Liver (tissue), 9 donors: ENCODE results near the gene TPBGL. TPM values are rescaled to one million over a fixed set of nuclear protein-coding genes. Genes with fewer than 3 reads are reported as not detected.
A peak's percentile ranks its signal among the peaks of the same experiment; 100 is the strongest.

Experiments
- DNase-seq: peaks from one replicate; pipeline ENCODE4 v3.0.0-alpha.2; 2017; ENCODE audit warnings: low spot score
- H3K27ac ChIP-seq, 2 donors: one replicate each; pipeline ENCODE4 v1.7.0; 2013; ENCODE audit warnings: inconsistent platforms in 2 of 2, low read length in 2 of 2, control low read depth in 1 of 2, low read depth in 1 of 2, mild to moderate bottlenecking in 1 of 2
- H3K27me3 ChIP-seq, 4 donors: one replicate each; pipeline versions ENCODE4 v1.6.1 to v1.7.0; 2013; ENCODE audit warnings: low read length in 3 of 4, inconsistent platforms in 1 of 4, mild to moderate bottlenecking in 1 of 4, moderate library complexity in 1 of 4; ENCODE audit not compliant: control insufficient read depth in 4 of 4, insufficient read depth in 4 of 4
- H3K36me3 ChIP-seq, 4 donors: one replicate each; pipeline versions ENCODE4 v1.6.1 to v1.7.0; 2013; ENCODE audit warnings: low read length in 3 of 4, mild to moderate bottlenecking in 3 of 4, low read depth in 1 of 4, moderate library complexity in 1 of 4; ENCODE audit not compliant: control insufficient read depth in 4 of 4, insufficient read depth in 3 of 4
- H3K4me1 ChIP-seq, 4 donors: one replicate each; pipeline versions ENCODE4 v1.6.1 to v1.7.0; 2013; ENCODE audit warnings: low read length in 3 of 4, mild to moderate bottlenecking in 3 of 4, moderate library complexity in 1 of 4; ENCODE audit not compliant: control insufficient read depth in 4 of 4, insufficient read depth in 4 of 4
- H3K4me3 ChIP-seq, 3 donors: one replicate each; pipeline versions ENCODE4 v1.6.1 to v1.7.0; 2013; ENCODE audit warnings: low read length in 3 of 3, control low read depth in 1 of 3, low read depth in 1 of 3, mild to moderate bottlenecking in 1 of 3
- H3K9ac ChIP-seq, 2 donors: one replicate each; pipeline ENCODE4 v1.7.0; 2013; ENCODE audit warnings: low read length in 2 of 2, mild to moderate bottlenecking in 2 of 2, moderate library complexity in 2 of 2, control low read depth in 1 of 2, low read depth in 1 of 2
- H3K9me3 ChIP-seq, 4 donors: one replicate each; pipeline versions ENCODE4 v1.6.1 to v1.7.0; 2013; ENCODE audit warnings: low read length in 3 of 4; ENCODE audit not compliant: control insufficient read depth in 4 of 4
- EGR1 ChIP-seq, 2 donors: IDR thresholded peaks; 2 replicates each; pipeline ENCODE4 v1.6.1; 2016 to 2018; ENCODE audit warnings: antibody characterized with exemption in 2 of 2, low read depth in 2 of 2
- FOXA1 ChIP-seq: IDR thresholded peaks from 2 replicates; pipeline ENCODE4 v1.6.1; 2016; ENCODE audit warnings: antibody characterized with exemption
- FOXA2 ChIP-seq: IDR thresholded peaks from 2 replicates; pipeline ENCODE4 v1.6.1; 2016; ENCODE audit warnings: antibody characterized with exemption
- GABPA ChIP-seq, 2 donors: IDR thresholded peaks in 1 of 2; conservative IDR thresholded peaks in 1 of 2; 2 replicates each; pipeline ENCODE4 v1.6.1; 2016; ENCODE audit warnings: antibody characterized with exemption in 2 of 2, mild to moderate bottlenecking in 1 of 2, moderate library complexity in 1 of 2
- HNF4A ChIP-seq, 2 donors: conservative IDR thresholded peaks; 2 replicates each; pipeline ENCODE4 v1.6.1; 2016; ENCODE audit warnings: antibody characterized with exemption in 2 of 2, mild to moderate bottlenecking in 2 of 2
- HNF4G ChIP-seq: IDR thresholded peaks from 2 replicates; pipeline ENCODE4 v1.6.1; 2016; ENCODE audit warnings: antibody characterized with exemption
- JUND ChIP-seq, 2 donors: IDR thresholded peaks; 2 replicates each; pipeline ENCODE4 v1.6.1; 2016; ENCODE audit warnings: antibody characterized with exemption in 2 of 2
- NR2F2 ChIP-seq: IDR thresholded peaks from 2 replicates; pipeline ENCODE4 v1.6.1; 2016; ENCODE audit warnings: antibody characterized with exemption
- RAD21 ChIP-seq, 2 donors: IDR thresholded peaks; 2 replicates each; pipeline ENCODE4 v1.6.1; 2016; ENCODE audit warnings: antibody characterized with exemption in 2 of 2, mild to moderate bottlenecking in 2 of 2
- RXRA ChIP-seq, 2 donors: IDR thresholded peaks; 2 replicates each; pipeline ENCODE4 v1.6.1; 2017 to 2018; ENCODE audit warnings: antibody characterized with exemption in 2 of 2, mild to moderate bottlenecking in 1 of 2
- SP1 ChIP-seq: IDR thresholded peaks from 2 replicates; pipeline ENCODE4 v1.6.1; 2018; ENCODE audit warnings: antibody characterized with exemption, mild to moderate bottlenecking
- TAF1 ChIP-seq: conservative IDR thresholded peaks from 2 replicates; pipeline ENCODE4 v1.6.1; 2016; ENCODE audit warnings: antibody characterized with exemption, mild to moderate bottlenecking
- YY1 ChIP-seq: IDR thresholded peaks from 2 replicates; pipeline ENCODE4 v1.6.1; 2016; ENCODE audit warnings: antibody characterized with exemption, mild to moderate bottlenecking
- WGBS: extraction: QIAGEN DNeasy Blood & Tissue Kit; methylation state at CpG from one replicate; pipeline ENCODE4 v1.1.7; 2013; 5-methylcytosine and 5-hydroxymethylcytosine counted together
- polyA plus RNA-seq, 2 donors: library from polyadenylated mRNA; stranded (reverse) in 1 of 2; unstranded in 1 of 2; fragments of 200-250 nt in 1 of 2; fragments of >200 nt in 1 of 2; fragmentation: Nextera tagmentation in 1 of 2; extraction: Ambion mirVana in 1 of 2; gene quantifications; one replicate each; pipeline versions ENCODE4 v1.2.1 to v1.2.3, GENCODE V29; 2013 to 2015
- total RNA-seq, 2 donors: library from RNA; depleted of rRNA; stranded (reverse); fragments of >200 nt; gene quantifications; one replicate each; pipeline ENCODE4 v1.2.3, GENCODE V29; 2014
- TF ChIP-seq, protein P1 (sequence below): IDR thresholded peaks from 2 replicates; pipeline ENCODE4 v1.6.1; 2016; ENCODE audit warnings: antibody characterized with exemption
- TF ChIP-seq, protein P2 (sequence below): IDR thresholded peaks from 2 replicates; pipeline ENCODE4 v1.6.1; 2016; ENCODE audit warnings: antibody characterized with exemption, mild to moderate bottlenecking
- TF ChIP-seq, protein P3 (sequence below): IDR thresholded peaks from 2 replicates; pipeline ENCODE4 v1.6.1; 2016; ENCODE audit warnings: antibody characterized with exemption
- TF ChIP-seq, protein P4 (sequence below): fragments of 150-350 bp; IDR thresholded peaks from 2 replicates; pipeline ENCODE4 v1.5.1; 2017; ENCODE audit warnings: improper control_type of control experiment, low read depth, low read length; ENCODE audit not compliant: missing input control
- donor health status: healthy.
- donor health status: healthy.
- donor health status: healthy.
- donor health status: healthy.
- donor health status: healthy.

The TPBGL gene
- total and polyA plus RNA-seq, 4 donors: 0.05 TPM; not detected in 3

DNA sequence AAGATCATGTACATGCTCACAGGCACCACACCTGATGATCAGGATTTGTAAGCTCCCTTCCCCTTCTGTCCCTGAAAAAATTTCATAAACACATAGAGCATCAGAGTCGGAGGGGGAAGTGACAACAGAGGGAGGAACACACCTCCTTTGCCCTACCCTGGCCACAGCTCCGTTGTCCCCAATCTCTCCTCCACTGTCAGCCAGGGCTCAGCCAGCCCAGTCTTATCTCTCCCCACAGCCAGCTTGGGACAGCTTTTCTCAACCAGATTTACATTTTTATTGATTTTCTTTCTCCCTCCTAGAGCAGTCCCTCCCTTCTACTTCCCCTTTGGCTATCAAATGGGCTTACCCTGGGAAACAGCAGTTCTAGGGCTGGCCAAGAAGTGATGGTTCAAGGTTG lies 32.1 kb upstream of the TPBGL start:
- TF ChIP-seq RXRA (IDR thresholded peaks at IDR 0.05): no peak
- TF ChIP-seq FOXA2: no peak
- no peak for TF ChIP-seq YY1
- no peak for TF ChIP-seq HNF4A (conservative IDR thresholded peaks at IDR 0.05)
- no peak for TF ChIP-seq GABPA (IDR thresholded peaks at IDR 0.05 in 1 of 2, conservative IDR thresholded peaks at IDR 0.05 in 1 of 2)
- TF ChIP-seq NR2F2: no peak
- no peak for TF ChIP-seq TAF1
- TF ChIP-seq, protein P1, sequence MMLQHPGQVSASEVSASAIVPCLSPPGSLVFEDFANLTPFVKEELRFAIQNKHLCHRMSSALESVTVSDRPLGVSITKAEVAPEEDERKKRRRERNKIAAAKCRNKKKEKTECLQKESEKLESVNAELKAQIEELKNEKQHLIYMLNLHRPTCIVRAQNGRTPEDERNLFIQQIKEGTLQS: no peak
- TF ChIP-seq FOXA1: no peak
- TF ChIP-seq RAD21 (IDR thresholded peaks at IDR 0.05): no peak
- Histone ChIP-seq H3K9ac (no peak overlapping the region), H3K4me1 (peaks cover 7 to 23% (median 20%) of the 10 kb centered on the region in 4 donors), H3K9me3 (no peaks in the 10 kb centered on the region), H3K27me3 (no peaks in the 10 kb centered on the region), H3K27ac (no peak overlapping the region), H3K36me3 (no peaks in the 10 kb centered on the region), H3K4me3 (no peak overlapping the region)
- 20% methylated on average over 2 of the region's 2 CpGs for WGBS
- DNase-seq: no peak

DNA sequence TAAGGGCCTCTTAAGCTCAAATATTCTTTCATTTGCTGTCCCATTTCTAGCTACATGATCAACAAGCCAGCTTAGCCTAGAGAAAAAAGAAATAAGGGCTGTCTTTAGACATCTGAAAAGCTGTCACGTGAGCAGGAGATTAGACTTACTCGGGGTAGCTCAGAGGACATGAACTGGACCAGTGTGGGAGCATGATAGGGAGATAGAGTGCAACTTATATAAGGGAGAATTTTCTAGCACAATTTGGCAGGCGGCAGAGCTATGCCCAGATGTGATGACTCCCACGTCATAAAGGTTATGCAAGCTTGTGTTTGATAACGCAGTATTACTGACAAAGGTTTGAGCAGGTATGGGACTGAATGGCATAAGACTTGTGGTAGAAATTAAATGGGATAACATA lies 28.2 kb upstream of the TPBGL start:
- Histone ChIP-seq H3K4me3 (no peak overlapping the region), H3K36me3 (no peaks in the 10 kb centered on the region), H3K9me3 (no peaks in the 10 kb centered on the region), H3K27ac (no peak overlapping the region), H3K4me1 (no peaks in the 10 kb centered on the region), H3K9ac (no peak overlapping the region), H3K27me3 (no peaks in the 10 kb centered on the region)
- WGBS: 69% methylated on average over 5 of the region's 5 CpGs
- TF ChIP-seq GABPA (IDR thresholded peaks at IDR 0.05 in 1 of 2, conservative IDR thresholded peaks at IDR 0.05 in 1 of 2): no peak
- TF ChIP-seq EGR1 (IDR thresholded peaks at IDR 0.05; ENCODE audit: low read depth in 2 of 2): no peak
- TF ChIP-seq HNF4G: no peak
- TF ChIP-seq, protein P2, sequence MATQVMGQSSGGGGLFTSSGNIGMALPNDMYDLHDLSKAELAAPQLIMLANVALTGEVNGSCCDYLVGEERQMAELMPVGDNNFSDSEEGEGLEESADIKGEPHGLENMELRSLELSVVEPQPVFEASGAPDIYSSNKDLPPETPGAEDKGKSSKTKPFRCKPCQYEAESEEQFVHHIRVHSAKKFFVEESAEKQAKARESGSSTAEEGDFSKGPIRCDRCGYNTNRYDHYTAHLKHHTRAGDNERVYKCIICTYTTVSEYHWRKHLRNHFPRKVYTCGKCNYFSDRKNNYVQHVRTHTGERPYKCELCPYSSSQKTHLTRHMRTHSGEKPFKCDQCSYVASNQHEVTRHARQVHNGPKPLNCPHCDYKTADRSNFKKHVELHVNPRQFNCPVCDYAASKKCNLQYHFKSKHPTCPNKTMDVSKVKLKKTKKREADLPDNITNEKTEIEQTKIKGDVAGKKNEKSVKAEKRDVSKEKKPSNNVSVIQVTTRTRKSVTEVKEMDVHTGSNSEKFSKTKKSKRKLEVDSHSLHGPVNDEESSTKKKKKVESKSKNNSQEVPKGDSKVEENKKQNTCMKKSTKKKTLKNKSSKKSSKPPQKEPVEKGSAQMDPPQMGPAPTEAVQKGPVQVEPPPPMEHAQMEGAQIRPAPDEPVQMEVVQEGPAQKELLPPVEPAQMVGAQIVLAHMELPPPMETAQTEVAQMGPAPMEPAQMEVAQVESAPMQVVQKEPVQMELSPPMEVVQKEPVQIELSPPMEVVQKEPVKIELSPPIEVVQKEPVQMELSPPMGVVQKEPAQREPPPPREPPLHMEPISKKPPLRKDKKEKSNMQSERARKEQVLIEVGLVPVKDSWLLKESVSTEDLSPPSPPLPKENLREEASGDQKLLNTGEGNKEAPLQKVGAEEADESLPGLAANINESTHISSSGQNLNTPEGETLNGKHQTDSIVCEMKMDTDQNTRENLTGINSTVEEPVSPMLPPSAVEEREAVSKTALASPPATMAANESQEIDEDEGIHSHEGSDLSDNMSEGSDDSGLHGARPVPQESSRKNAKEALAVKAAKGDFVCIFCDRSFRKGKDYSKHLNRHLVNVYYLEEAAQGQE: no peak
- TF ChIP-seq YY1: no peak
- TF ChIP-seq FOXA2: no peak
- TF ChIP-seq HNF4A (conservative IDR thresholded peaks at IDR 0.05): no peak
- TF ChIP-seq JUND (IDR thresholded peaks at IDR 0.05): no peak
- no peak for TF ChIP-seq RAD21 (IDR thresholded peaks at IDR 0.05)
- TF ChIP-seq, protein P3, sequence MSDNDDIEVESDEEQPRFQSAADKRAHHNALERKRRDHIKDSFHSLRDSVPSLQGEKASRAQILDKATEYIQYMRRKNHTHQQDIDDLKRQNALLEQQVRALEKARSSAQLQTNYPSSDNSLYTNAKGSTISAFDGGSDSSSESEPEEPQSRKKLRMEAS: no peak
- no peak for DNase-seq

DNA sequence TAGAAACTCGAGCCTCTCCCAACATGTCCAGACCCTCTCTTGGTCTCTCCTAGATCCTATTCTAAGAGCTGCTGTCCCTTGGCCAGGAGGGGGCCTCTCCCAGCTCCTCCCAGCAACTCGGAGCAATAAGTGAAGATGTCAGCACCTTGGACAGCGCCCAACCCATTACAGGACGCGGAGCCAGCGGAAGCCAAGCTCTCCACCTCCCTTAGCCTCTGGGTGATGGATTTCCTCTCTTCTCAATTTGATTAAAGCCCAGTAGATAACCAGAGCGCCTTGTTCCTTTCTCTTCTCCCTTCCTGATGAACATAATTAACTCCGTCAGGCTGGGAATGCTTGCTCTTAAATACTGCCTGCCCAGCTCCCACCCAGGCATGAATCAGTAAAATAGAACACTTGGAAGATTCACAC lies 26.2 kb upstream of the TPBGL start:
- H3K4me1 ChIP-seq: no peaks in the 10 kb centered on the region
- H3K27ac ChIP-seq: no peak overlapping the region
- H3K9me3 ChIP-seq: no peaks in the 10 kb centered on the region
- H3K27me3 ChIP-seq: no peaks in the 10 kb centered on the region
- WGBS: 4% methylated on average over 8 of the region's 8 CpGs
- no peak overlapping the region for H3K4me3 ChIP-seq
- H3K36me3 ChIP-seq: no peaks in the 10 kb centered on the region
- no peak overlapping the region for H3K9ac ChIP-seq
- peak; percentile 83 for DNase-seq
- TF ChIP-seq, protein P2: peak; percentile 100
- TF ChIP-seq YY1 (no peak), RAD21 (IDR thresholded peaks at IDR 0.05) (peak in 1 of 2 donors; percentile 48), FOXA2 (no peak), EGR1 (IDR thresholded peaks at IDR 0.05; ENCODE audit: low read depth in 2 of 2) (no peak), FOXA1 (no peak), JUND (IDR thresholded peaks at IDR 0.05) (no peak), TAF1 (no peak), HNF4G (no peak), SP1 (no peak), GABPA (IDR thresholded peaks at IDR 0.05 in 1 of 2, conservative IDR thresholded peaks at IDR 0.05 in 1 of 2) (no peak)
- TF ChIP-seq, protein P4, sequence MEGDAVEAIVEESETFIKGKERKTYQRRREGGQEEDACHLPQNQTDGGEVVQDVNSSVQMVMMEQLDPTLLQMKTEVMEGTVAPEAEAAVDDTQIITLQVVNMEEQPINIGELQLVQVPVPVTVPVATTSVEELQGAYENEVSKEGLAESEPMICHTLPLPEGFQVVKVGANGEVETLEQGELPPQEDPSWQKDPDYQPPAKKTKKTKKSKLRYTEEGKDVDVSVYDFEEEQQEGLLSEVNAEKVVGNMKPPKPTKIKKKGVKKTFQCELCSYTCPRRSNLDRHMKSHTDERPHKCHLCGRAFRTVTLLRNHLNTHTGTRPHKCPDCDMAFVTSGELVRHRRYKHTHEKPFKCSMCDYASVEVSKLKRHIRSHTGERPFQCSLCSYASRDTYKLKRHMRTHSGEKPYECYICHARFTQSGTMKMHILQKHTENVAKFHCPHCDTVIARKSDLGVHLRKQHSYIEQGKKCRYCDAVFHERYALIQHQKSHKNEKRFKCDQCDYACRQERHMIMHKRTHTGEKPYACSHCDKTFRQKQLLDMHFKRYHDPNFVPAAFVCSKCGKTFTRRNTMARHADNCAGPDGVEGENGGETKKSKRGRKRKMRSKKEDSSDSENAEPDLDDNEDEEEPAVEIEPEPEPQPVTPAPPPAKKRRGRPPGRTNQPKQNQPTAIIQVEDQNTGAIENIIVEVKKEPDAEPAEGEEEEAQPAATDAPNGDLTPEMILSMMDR: peak; percentile 11
- TF ChIP-seq, protein P3: no peak
